NCI-H82 (cell line): ENCODE results near the gene FOXN3.
"Not testable (repeated sequence)": the region's sequence is repeated elsewhere in the genome, so short reads cannot be mapped to it uniquely, and the experiment has no call there.

Experiments used
- DNase-seq: peaks from one replicate; lab custom pipeline; 2025; lab: John Stamatoyannopoulos, UW

FOXN3 gene

DNA sequence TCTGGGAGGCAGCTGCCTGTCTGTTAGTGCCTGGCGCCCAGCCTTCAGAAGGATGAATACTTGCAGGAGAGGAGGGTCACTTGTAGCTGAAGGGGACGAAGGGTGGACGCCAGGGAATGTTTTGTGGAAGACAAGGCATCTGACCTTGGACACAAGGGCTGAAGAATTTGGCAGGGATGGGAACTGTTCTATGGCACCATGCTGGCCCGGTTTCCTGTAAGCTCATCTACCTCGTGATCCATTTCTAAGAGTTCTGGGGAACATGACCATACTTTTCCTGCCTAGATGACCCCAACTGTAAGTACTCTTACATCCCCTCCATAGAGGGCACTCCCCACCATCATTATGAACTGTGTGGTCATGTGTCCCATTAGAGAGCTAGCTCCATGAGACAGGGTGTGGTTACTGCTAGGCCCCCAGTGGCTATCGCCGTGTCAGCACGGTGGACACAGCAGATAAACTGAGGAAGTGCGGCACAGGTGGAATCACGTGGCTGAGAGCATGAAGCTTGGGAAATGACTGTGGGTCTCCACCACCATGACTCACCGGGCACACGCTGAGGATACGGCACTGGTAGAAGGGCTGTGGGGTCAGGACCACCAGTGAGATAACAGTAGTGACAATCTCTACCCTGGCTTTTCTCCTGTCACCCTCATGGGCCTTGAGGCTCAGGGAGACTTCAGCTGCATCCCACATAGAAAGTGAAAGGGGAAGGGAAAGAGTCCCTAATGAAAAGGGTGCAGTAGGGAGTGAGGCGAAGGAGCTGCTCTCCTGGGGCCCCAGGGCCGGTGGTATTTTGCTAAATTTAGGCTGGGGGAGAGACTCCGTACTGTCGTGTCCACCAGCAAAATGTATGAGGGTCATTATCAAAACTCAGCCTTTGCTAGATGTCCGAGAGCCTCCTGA, 252.6 kb downstream of the FOXN3 start:
- no peak for DNase-seq

DNA sequence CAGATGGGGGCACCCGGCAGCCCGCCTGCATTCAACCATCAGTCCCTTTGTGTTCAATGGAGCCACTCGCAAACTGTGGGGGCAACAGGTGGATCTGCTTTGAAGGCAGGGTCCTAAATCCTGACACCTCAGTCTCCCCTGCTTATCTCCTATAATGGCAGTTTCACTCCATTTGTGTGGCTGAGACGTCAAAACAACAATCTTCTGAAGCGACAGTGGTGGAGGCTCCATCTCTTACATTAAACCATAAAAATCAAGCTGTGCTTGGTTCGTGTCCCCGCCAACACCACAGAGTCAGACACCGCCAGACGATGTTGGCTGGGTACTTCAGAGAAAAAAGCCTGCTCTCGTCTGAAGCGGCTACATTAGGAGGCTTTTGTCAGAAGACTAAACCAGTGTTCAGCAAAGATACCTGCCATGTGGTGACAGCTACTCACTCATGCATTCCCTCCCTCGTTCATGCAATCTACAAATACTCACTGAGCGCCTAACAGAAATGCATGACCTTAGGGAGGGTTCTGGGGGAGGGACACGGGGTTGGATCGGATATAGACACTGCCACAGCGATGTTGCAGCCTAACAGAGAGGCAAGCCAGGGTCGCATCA, 253.9 kb downstream of the FOXN3 start:
- no peak for DNase-seq

DNA sequence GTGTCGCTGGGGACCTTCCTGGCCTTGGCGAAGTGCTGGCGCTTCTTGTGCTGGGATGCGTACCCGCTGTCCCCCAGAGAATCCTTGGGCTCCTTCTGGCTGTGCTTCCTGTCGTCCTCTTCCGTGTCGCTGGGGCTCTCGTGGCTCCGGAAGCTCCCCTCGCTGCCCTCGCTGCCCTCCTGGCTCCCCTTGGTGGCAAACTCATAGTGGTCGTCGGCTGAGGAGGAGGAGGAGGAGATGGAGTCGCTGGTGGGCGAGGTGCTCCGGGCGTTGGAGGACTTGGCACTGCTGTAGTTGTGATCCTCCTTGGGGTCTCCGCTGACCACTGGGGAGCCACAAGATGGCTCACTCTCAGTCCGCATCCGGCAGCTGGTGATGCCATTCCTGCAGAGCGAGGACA, 254.4 kb downstream of the FOXN3 start:
- DNase-seq: no peak

DNA sequence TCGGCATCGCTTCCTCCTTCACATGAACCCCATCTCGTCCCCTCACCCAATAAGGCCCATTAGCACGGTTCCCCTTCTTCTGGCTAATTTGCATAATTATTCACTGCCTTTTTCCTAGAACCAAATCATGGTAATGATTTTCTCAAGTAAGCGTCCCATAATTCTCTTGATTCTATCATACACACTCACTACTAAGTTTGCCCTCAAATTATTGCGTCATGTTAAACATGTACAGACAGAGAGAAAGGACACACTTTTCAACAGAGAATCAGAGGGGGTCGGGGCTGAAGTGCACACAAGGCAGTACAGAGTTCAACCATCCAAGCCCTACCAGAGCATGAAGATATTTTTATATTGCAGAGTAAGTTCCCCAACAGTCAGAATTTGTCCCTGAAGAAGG, 256.6 kb downstream of the FOXN3 start:
- DNase-seq: no peak

DNA sequence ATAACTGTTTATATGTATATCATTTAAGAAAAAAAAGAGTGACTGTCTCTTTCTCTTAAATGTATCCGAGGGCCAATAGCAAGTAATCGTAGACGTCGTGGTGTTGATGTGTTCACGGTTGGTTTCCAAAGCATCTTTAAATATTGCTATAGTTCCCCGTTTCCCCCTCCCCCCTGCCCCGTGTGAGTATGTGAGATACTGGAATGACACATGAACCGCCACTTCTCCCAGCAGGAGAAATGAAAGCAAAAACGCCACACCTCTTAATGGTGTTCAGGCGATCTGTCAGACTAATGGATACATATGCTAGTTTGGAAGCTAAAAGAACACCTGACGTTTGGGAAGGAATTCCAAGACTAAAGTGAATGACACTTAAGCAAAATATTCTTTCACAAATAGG, 258.3 kb downstream of the FOXN3 start:
- no peak for DNase-seq

DNA sequence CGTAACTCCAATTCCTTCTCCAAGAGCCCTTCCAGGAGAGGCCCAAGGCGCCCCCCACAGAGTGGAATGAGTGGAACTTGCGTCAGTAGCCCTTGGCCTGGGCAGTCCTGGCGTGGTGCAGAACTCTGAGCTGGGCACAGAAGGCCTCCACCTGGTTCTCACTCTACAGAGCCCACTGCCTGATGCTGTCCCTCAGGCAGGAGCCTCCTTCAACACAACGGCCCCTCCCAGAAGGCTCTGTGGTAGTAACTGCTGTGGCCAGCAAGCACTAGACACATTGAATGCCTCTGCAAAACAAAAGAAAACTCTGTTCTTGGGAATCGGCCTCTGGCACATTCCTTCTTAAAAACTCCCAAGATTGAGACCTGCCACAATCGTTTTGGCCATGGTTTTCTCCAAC, 258.9 kb downstream of the FOXN3 start:
- DNase-seq: not testable (repeated sequence)

- no peak for DNase-seq
These were observed 261.5 kb downstream of the FOXN3 start for GRCh38 chr14:89155491-89155890.

DNA sequence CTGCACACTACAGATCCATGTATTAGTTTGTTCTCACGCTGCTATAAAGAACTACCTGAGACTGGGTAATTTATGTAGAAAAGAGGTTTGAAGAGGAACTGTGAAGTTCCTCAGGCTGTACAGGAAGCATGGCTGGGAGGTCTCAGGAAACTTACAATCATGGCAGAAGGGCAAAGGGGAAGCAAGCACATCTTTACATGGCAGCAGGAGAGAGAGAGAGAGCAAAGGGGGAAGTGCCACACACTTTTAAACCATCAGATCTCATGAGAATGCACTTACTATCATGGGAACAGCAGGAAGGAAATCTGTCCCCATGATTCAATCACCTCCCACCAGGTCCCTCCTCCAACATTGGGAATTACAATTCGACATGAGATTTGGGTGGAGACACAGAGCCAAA, 265.3 kb downstream of the FOXN3 start:
- not testable (repeated sequence) for DNase-seq

GRCh38 chr14:89146274-89146673, 270.8 kb downstream of the FOXN3 start:
- no peak for DNase-seq

- DNase-seq: no peak
These were observed 272.4 kb downstream of the FOXN3 start for GRCh38 chr14:89144642-89145041.

GRCh38 chr14:89144066-89144465, 273.0 kb downstream of the FOXN3 start:
- no peak for DNase-seq

DNA sequence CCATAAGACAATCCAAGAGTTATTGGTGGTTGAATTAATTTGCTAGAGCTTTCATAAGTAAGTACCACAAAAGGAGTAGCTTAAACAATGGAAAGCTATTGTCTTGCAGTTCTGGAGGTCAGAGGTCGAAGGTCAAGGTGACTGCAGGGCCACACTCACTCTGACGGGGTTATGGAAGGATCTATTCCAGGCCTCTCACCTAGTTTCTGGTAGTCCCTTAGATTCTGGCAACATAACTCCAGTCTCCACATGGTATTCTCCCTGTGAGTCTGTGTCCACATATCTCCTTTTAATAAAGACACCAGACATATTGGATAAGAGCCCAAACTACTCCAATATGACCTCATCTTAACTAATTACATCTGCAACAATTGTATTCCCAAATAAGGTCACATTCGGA, 273.4 kb downstream of the FOXN3 start:
- DNase-seq: no peak

GRCh38 chr14:89142366-89142765, 274.7 kb downstream of the FOXN3 start:
- DNase-seq: no peak

- no peak for DNase-seq
These were observed 275.2 kb downstream of the FOXN3 start for GRCh38 chr14:89141862-89142261.

DNA sequence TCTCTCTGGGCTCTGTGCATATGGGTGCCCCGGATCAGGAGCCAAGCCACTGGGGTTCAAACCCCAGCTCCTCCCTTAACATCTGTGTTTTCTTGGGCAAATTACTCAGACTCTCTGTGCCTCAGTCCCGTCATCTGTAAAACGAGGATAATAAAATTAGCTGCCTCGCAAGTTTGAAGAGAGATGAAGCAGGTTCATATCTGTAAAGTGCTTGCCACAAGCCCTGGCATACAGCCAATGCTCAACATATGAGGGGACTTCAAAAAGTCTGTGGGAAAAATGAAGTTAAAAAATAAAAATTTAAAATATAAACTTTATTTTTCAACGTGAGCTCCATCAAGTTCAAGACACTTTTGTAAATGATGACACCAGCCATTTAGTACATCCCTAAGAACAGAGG, 276.7 kb downstream of the FOXN3 start:
- no peak for DNase-seq

- no peak for DNase-seq
These were observed 277.4 kb downstream of the FOXN3 start for GRCh38 chr14:89139404-89140247.

DNA sequence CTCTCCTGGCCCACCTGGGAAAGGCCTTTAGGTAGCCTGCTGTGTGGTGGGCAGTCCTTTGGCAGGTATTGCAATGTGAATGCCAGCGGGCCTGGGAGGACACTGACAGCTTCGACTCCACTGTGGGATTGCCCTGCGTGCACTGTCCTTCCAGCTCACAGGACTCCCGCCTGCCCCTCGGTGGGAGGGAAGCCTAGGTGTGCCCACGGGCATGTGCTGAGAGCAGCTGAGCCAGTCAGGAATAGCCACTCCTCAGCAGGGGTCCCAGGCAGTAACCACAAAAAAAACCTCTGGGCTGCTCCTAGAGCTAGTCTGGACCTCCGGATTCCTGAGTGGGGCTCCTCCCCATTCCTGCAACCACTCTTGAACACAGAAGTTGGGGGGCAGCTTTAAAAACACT, 278.2 kb downstream of the FOXN3 start:
- DNase-seq: no peak

GRCh38 chr14:89137526-89138163, 279.4 kb downstream of the FOXN3 start:
- DNase-seq: no peak

- no peak for DNase-seq
These were observed 280.4 kb downstream of the FOXN3 start for GRCh38 chr14:89136587-89136986.

- no peak for DNase-seq
These were observed 282.4 kb downstream of the FOXN3 start for GRCh38 chr14:89134640-89135039.

- DNase-seq: no peak
These were observed 285.9 kb downstream of the FOXN3 start for GRCh38 chr14:89131004-89131750.
